Measurements from ENCODE around the gene ALOX5AP. TPM values are rescaled to one million over a fixed set of nuclear protein-coding genes. Genes with fewer than 3 reads are reported as not detected.

ALOX5AP gene
- not detected in 2 replicates for total RNA-seq (ENCODE audit: low replicate concordance)

- H3K79me2 ChIP-seq (ENCODE audit: low read depth), result no peaks in the 10 kb centered on the region
- no peaks in the 10 kb centered on the region for H3K36me3 Mint-ChIP-seq
- peaks cover 42% of the 10 kb centered on the region for H3K4me1 Mint-ChIP-seq
These were observed at the start of gene ALOX5AP for GRCh38 chr13:30735025-30735871. TSS of gene ALOX5AP (plus strand) at chr13:30735543. CDS start at chr13:30735606, 63 bp downstream.

GRCh38 chr13:30685987-30686386 lies 49.4 kb upstream of the ALOX5AP start:
- Histone ChIP-seq H3F3A (ENCODE audit: low read depth) (no peaks in the 10 kb centered on the region), H2AFZ (replicated peaks) (no peak overlapping the region)
- no peak for TF ChIP-seq EZH2phosphoT487 (IDR thresholded peaks at IDR 0.05)
- no peak for TF ChIP-seq CTCF (IDR thresholded peaks at IDR 0.05)
- TF ChIP-seq EZH2 (IDR thresholded peaks at IDR 0.05), result no peak

More at GRCh38 chr13:30735025-30735871, at the start of gene ALOX5AP:
- Histone ChIP-seq H3K9ac (no peak within 1 kb of the TSS), H3K4me2 (no peak within 1 kb of the TSS), H3K27me3 (no peaks in the 10 kb centered on the region), H3K4me1 (peaks cover 12% of the 10 kb centered on the region), H3K27ac (no peak within 1 kb of the TSS), H3F3A (ENCODE audit: low read depth) (no peaks in the 10 kb centered on the region), H3K36me3 (no peaks in the 10 kb centered on the region), H2AFZ (replicated peaks) (no peak within 1 kb of the TSS), H3K9me3 (ENCODE audit: low read depth) (no peaks in the 10 kb centered on the region), H3K4me3 (no peak within 1 kb of the TSS), H4K20me1 (ENCODE audit: low read depth) (no peaks in the 10 kb centered on the region)
- TF ChIP-seq EZH2phosphoT487 (IDR thresholded peaks at IDR 0.05) (no peak), EZH2 (IDR thresholded peaks at IDR 0.05) (no peak), CTCF (IDR thresholded peaks at IDR 0.05) (no peak)
- Mint-ChIP-seq H3K27me3 (ENCODE audit: insufficient read depth, low read depth) (peaks cover 12% of the 10 kb centered on the region), H3K27ac (no peak within 1 kb of the TSS), H3K4me3 (no peak within 1 kb of the TSS), H3K9me3 (no peaks in the 10 kb centered on the region)
- DNase-seq (ENCODE audit: low spot score), result no peak

GRCh38 chr13:30687601-30688000 lies 47.7 kb upstream of the ALOX5AP start:
- Histone ChIP-seq H3K4me2 (no peak overlapping the region), H3K27me3 (no peaks in the 10 kb centered on the region), H2AFZ (replicated peaks) (no peak overlapping the region), H3K79me2 (ENCODE audit: low read depth) (no peaks in the 10 kb centered on the region), H3K4me1 (no peaks in the 10 kb centered on the region), H3K9me3 (ENCODE audit: low read depth) (no peaks in the 10 kb centered on the region), H3F3A (ENCODE audit: low read depth) (no peaks in the 10 kb centered on the region), H4K20me1 (ENCODE audit: low read depth) (no peaks in the 10 kb centered on the region), H3K36me3 (no peaks in the 10 kb centered on the region), H3K27ac (no peak overlapping the region), H3K4me3 (no peak overlapping the region), H3K9ac (no peak overlapping the region)
- peaks cover 15% of the 10 kb centered on the region for H3K4me1 Mint-ChIP-seq
- DNase-seq (ENCODE audit: low spot score), result no peak
- H3K9me3 Mint-ChIP-seq, result peaks cover 4% of the 10 kb centered on the region
- H3K36me3 Mint-ChIP-seq, result no peaks in the 10 kb centered on the region
- H3K27me3 Mint-ChIP-seq (ENCODE audit: insufficient read depth, low read depth), result peaks cover 8% of the 10 kb centered on the region
- no peak for TF ChIP-seq CTCF (IDR thresholded peaks at IDR 0.05)
- H3K4me3 Mint-ChIP-seq, result no peak overlapping the region
- H3K27ac Mint-ChIP-seq, result no peak overlapping the region

More at GRCh38 chr13:30685987-30686386, 49.4 kb upstream of the ALOX5AP start:
- peaks cover 8% of the 10 kb centered on the region for H3K27me3 Mint-ChIP-seq (ENCODE audit: insufficient read depth, low read depth)
- H3K4me3 ChIP-seq, result no peak overlapping the region
- H3K9me3 Mint-ChIP-seq, result peaks cover 4% of the 10 kb centered on the region
- H3K9me3 ChIP-seq (ENCODE audit: low read depth), result no peaks in the 10 kb centered on the region
- no peaks in the 10 kb centered on the region for H3K27me3 ChIP-seq
- no peaks in the 10 kb centered on the region for H3K36me3 ChIP-seq
- no peak overlapping the region for H3K4me2 ChIP-seq
- H3K79me2 ChIP-seq (ENCODE audit: low read depth), result no peaks in the 10 kb centered on the region
- peaks cover 19% of the 10 kb centered on the region for H3K4me1 Mint-ChIP-seq
- H3K36me3 Mint-ChIP-seq, result no peaks in the 10 kb centered on the region
- no peak overlapping the region for H3K4me3 Mint-ChIP-seq
- H3K27ac ChIP-seq, result no peak overlapping the region
- DNase-seq (ENCODE audit: low spot score), result no peak
- no peak overlapping the region for H3K27ac Mint-ChIP-seq
- no peaks in the 10 kb centered on the region for H4K20me1 ChIP-seq (ENCODE audit: low read depth)
- H3K9ac ChIP-seq, result no peak overlapping the region
- no peaks in the 10 kb centered on the region for H3K4me1 ChIP-seq
